SU-DHL-6 (cell line): ENCODE results near the gene OGFOD2.

Experiments used
- H2AFZ ChIP-seq: fragments of 200-600 bp; sonication (generic); 2 replicates; pipeline ENCODE4 v1.6.1; 2014; ENCODE audit warnings: low read depth, mild to moderate bottlenecking, moderate library complexity, mixed read lengths, antibody characterized with exemption, low read length; ENCODE audit not compliant: severe bottlenecking
- H3F3A ChIP-seq: fragments of 200-600 bp; shearing (Covaris generic); 2 replicates; pipeline ENCODE4 v1.6.0; 2016; ENCODE audit warnings: antibody characterized with exemption, mild to moderate bottlenecking; ENCODE audit not compliant: insufficient read depth
- H3K27ac ChIP-seq: fragments of 200-600 bp; sonication (generic); 2 replicates; pipeline ENCODE4 v1.5.1; 2016; ENCODE audit warnings: low read depth, mild to moderate bottlenecking, low read length, moderate library complexity, mixed read lengths
- H3K27me3 ChIP-seq: fragments of 200-600 bp; sonication (generic), shearing (Covaris generic); 2 replicates; pipeline ENCODE4 v1.6.0; 2014; ENCODE audit warnings: mild to moderate bottlenecking, low read length
- H3K36me3 ChIP-seq: fragments of 200-600 bp; sonication (generic); 2 replicates; pipeline ENCODE4 v1.6.1; 2014; ENCODE audit warnings: mild to moderate bottlenecking, low read length, mixed read lengths
- H3K4me2 ChIP-seq: fragments of 300-600, 200-600 bp; shearing (Covaris generic), sonication (generic); 2 replicates; pipeline ENCODE4 v1.6.0; 2014; ENCODE audit warnings: low read length, low read depth, mild to moderate bottlenecking; ENCODE audit not compliant: poor library complexity, severe bottlenecking
- H3K4me3 ChIP-seq: fragments of 200-600 bp; sonication (generic); 2 replicates; pipeline ENCODE4 v1.5.1; 2014; ENCODE audit warnings: antibody characterized with exemption, low read length, mild to moderate bottlenecking, mixed read lengths; ENCODE audit not compliant: insufficient read depth, poor library complexity, severe bottlenecking
- H3K79me2 ChIP-seq: fragments of 200-600 bp; sonication (generic); 2 replicates; pipeline ENCODE4 v1.6.1; 2014; ENCODE audit warnings: mild to moderate bottlenecking, low read length, moderate library complexity; ENCODE audit not compliant: insufficient read depth
- H3K9ac ChIP-seq: fragments of 200-600 bp; sonication (generic); 2 replicates; pipeline ENCODE4 v1.7.0; 2014; ENCODE audit warnings: mild to moderate bottlenecking, low read length
- H3K9me2 ChIP-seq: fragments of 200-600 bp; sonication (generic); replicated peaks from 2 replicates; pipeline ENCODE4 v1.6.1; 2014; ENCODE audit warnings: low read length; ENCODE audit not compliant: insufficient read depth
- H3K9me3 ChIP-seq: fragments of 200-600 bp; sonication (generic); 2 replicates; pipeline ENCODE4 v1.6.1; 2014; ENCODE audit warnings: low read length, mixed read lengths; ENCODE audit not compliant: insufficient read depth
- H4K20me1 ChIP-seq: fragments of 200-600 bp; sonication (generic); 2 replicates; pipeline ENCODE4 v1.6.1; 2014; ENCODE audit warnings: low read depth, mild to moderate bottlenecking, antibody characterized with exemption, low read length, moderate library complexity, mixed read lengths
- CTCF ChIP-seq: fragments of 200-600 bp; sonication (generic); IDR thresholded peaks from one replicate; pipeline ENCODE4 v1.5.1; 2017; ENCODE audit warnings: antibody characterized with exemption, mild to moderate bottlenecking, low read length, moderate library complexity; ENCODE audit not compliant: insufficient read depth, poor library complexity, severe bottlenecking
- EZH2phosphoT487 ChIP-seq: fragments of 200-600 bp; sonication (generic), shearing (Covaris generic); conservative IDR thresholded peaks from 2 replicates; pipeline ENCODE4 v1.6.1; 2018; ENCODE audit warnings: mild to moderate bottlenecking, antibody characterized with exemption, low read length, moderate library complexity, mixed read lengths

Gene OGFOD2

GRCh38 chr12:123026094-123026853, 51.2 kb downstream of the OGFOD2 start:
- TF ChIP-seq EZH2phosphoT487: no peak
- TF ChIP-seq CTCF: no peak
- Histone ChIP-seq H3K79me2 (no peaks in the 10 kb centered on the region), H3K9me3 (no peaks in the 10 kb centered on the region), H2AFZ (no peak overlapping the region), H3K36me3 (no peaks in the 10 kb centered on the region), H3K27ac (no peak overlapping the region), H3K27me3 (no peaks in the 10 kb centered on the region), H3K9ac (no peak overlapping the region), H4K20me1 (no peaks in the 10 kb centered on the region), H3F3A (no peaks in the 10 kb centered on the region), H3K4me3 (no peak overlapping the region), H3K4me2 (no peak overlapping the region), H3K9me2 (no peaks in the 10 kb centered on the region)

GRCh38 chr12:123027726-123028445, 52.8 kb downstream of the OGFOD2 start:
- Histone ChIP-seq H3K27me3 (no peaks in the 10 kb centered on the region), H2AFZ (no peak overlapping the region), H3K36me3 (no peaks in the 10 kb centered on the region), H3K27ac (no peak overlapping the region), H3K9ac (no peak overlapping the region), H3K9me2 (no peaks in the 10 kb centered on the region), H3K79me2 (no peaks in the 10 kb centered on the region), H3F3A (no peaks in the 10 kb centered on the region), H3K9me3 (no peaks in the 10 kb centered on the region), H4K20me1 (no peaks in the 10 kb centered on the region), H3K4me2 (no peak overlapping the region), H3K4me3 (no peak overlapping the region)
- TF ChIP-seq CTCF: no peak
- TF ChIP-seq EZH2phosphoT487: no peak

- Histone ChIP-seq H3K4me2 (no peak overlapping the region), H3K27ac (no peak overlapping the region)
Measured at GRCh38 chr12:123028475-123028874, 53.4 kb downstream of the OGFOD2 start.

More at GRCh38 chr12:123028475-123028874, 53.4 kb downstream of the OGFOD2 start:
- H3F3A ChIP-seq: no peaks in the 10 kb centered on the region
- no peak overlapping the region for H2AFZ ChIP-seq
- no peak overlapping the region for H3K9ac ChIP-seq
- H3K9me3 ChIP-seq: no peaks in the 10 kb centered on the region
- H3K36me3 ChIP-seq: no peaks in the 10 kb centered on the region
- H3K4me3 ChIP-seq: no peak overlapping the region
- no peaks in the 10 kb centered on the region for H4K20me1 ChIP-seq
- H3K79me2 ChIP-seq: no peaks in the 10 kb centered on the region
- H3K27me3 ChIP-seq: no peaks in the 10 kb centered on the region
- no peak for TF ChIP-seq EZH2phosphoT487
- no peak for TF ChIP-seq CTCF
- no peaks in the 10 kb centered on the region for H3K9me2 ChIP-seq
